Kidney tubule cell (primary cell): ENCODE data around the gene CCDC126.
"Not testable (repeated sequence)": the region's sequence is repeated elsewhere in the genome, so short reads cannot be mapped to it uniquely, and the experiment has no call there.

ENCODE experiments used
- DNase-seq: peaks from one replicate; pipeline ENCODE4 v3.0.0-alpha.2; 2018; ENCODE audit warnings: low spot score

Gene CCDC126, protein sequence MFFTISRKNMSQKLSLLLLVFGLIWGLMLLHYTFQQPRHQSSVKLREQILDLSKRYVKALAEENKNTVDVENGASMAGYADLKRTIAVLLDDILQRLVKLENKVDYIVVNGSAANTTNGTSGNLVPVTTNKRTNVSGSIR

DNA sequence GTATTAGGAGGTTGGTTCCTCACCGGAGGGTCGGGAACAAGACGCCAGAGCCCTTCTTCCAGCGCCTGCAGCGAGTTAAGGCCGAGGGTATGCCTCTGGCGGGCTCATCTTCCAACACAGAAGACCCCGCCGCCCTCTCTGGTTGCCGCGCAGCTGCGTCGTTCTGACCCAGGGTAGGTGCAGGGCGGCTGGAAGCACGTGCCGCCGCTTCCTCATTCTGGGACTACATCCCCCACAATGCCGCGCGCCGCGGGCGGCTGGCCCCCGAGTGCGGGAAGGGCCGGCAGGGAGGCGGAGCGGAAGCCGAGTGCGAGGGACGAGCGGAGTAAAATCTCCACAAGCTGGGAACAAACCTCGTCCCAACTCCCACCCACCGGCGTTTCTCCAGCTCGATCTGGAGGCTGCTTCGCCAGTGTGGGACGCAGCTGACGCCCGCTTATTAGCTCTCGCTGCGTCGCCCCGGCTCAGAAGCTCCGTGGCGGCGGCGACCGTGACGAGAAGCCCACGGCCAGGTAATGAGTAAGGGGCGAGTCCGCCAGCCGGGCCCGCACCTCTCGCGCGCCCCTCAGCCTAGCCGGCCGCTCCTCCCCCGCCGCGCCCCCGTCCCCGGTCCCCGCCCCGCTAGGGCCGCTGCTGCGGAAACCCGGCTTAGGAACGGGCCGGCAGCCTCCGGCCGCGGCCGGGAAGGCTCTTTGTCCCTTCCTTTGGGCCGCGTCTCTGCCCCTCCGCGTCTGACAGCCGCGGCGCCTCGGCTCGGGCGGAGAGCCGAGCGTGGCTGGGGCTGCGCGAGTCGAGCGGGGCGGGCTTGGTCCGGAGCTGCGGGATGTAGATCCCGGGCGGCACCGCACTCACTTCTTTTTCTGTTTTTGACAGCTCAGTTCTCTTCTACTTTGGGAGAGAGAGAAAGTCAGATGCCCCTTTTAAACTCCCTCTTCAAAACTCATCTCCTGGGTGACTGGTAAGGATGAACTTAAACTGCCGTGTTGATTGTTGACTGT is at the start of gene CCDC126:
Gene CCDC126 (plus strand): TSS at position 289 of the 998 bp plus-strand sequence. CDS start 13,934 bp downstream, outside the sequence.
- peak; percentile 91 for DNase-seq

- no peak for DNase-seq
Measured at GRCh38 chr7:23547662-23548061, 49.5 kb upstream of the CCDC126 start.

DNA sequence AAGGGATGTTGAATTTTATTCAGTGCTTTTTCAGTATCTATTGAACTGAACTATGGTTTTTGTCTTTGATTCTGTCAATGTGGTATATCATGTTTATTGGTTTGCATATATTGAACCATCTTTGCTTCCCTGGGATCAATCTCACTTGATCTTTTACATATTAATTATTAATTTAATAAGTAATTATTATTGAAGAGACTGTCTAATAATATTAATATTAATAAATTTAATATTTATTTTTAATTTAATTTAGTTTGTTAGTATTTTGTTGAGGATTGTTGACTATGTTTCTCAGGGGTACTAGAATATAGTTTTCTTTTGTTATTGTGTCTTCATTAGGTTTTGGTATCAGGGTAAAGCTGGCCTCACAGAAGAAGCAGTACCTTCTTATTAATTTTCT is 38.9 kb upstream of the CCDC126 start:
- DNase-seq = no peak

DNA sequence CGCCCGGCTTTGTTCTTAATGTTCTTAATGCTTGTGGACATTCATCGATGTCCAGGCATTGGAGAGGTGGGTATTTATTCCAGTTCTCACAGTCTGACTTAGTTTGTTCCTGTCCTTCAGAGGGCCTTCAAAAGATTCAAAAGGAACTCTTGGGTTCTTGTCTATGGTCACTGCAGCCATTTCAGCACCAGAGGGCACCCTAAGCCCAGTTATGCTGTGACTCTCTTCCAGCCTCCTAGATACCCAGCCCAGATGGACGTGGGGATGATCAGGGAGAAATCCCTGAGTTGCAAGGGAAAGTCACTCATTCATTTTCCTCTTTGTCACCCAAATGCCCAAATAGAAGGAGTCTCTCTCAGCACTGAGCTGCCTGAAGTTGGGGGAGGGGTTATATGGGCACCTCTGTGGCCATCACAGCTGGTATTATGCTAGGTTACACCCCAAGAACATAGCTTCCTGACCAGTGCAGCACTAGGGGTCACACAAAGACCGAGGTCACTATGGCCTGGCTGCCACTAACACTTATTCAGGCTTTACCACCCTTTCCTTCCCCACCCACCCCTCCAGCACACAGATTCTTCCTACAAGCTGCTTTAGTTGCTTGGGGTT is 26.5 kb upstream of the CCDC126 start:
- peak; percentile 76 for DNase-seq

DNA sequence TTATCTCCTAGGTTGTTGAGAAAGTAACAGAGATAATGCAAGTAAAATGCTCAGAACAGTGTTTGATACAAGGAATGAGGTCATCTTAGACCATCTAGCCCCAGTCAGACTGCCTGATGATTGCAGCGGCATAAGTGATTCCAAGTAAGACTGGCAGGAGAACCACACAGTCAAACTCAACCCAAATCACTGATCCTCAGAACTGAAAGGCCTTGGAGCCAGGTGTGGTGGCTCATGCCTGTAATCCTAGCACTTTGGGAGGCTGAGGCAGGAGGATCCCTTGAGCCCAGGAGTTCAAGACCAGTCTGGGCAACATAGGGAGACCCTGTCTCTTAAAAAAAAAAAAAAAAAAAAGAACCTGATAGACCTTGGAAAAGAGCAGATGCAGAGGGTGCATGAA is 15.2 kb upstream of the CCDC126 start:
- not testable (repeated sequence) for DNase-seq

DNA sequence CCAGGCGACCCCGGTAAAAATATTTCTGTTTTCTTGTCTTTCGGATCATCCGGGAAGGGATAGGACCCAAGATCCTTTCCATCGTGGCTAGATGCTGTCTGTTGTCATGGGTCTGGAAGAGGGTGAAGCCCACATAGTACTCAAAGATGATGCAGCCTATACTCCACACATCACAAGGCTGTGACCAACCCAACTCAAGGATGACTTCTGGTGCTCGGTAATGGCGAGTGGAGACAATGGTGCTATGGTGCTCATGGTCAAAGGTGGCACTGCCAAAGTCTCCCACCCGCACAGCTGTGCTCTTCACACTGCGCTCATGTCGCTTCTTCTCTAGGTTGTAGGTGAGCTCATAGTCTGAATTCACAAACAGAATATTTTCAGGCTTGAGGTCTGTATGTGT is 11.9 kb upstream of the CCDC126 start:
- DNase-seq = not testable (repeated sequence)

GRCh38 chr7:23586159-23586558 is 11.0 kb upstream of the CCDC126 start:
- DNase-seq = no peak

GRCh38 chr7:23590529-23590928 is 6.7 kb upstream of the CCDC126 start:
- no peak for DNase-seq

DNA sequence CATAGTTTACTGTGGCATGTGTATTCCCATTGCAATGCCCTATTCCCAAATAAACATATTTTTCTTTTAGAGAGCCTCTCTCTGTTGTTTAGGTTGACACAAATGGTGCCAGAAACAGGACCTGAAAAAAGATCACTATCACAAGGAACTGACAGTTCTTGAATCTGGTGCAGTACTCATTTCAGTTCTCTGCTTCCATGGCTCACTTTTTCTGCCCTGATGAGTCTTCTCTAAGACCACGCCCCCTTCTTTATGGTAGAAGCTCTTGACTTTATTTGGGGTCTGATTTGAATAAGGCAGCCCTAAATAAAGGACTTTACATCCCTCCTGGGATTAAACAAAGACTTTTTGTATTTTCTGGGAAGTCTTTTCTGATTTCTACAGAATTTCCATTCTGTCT is 3.5 kb upstream of the CCDC126 start:
- DNase-seq = no peak

DNA sequence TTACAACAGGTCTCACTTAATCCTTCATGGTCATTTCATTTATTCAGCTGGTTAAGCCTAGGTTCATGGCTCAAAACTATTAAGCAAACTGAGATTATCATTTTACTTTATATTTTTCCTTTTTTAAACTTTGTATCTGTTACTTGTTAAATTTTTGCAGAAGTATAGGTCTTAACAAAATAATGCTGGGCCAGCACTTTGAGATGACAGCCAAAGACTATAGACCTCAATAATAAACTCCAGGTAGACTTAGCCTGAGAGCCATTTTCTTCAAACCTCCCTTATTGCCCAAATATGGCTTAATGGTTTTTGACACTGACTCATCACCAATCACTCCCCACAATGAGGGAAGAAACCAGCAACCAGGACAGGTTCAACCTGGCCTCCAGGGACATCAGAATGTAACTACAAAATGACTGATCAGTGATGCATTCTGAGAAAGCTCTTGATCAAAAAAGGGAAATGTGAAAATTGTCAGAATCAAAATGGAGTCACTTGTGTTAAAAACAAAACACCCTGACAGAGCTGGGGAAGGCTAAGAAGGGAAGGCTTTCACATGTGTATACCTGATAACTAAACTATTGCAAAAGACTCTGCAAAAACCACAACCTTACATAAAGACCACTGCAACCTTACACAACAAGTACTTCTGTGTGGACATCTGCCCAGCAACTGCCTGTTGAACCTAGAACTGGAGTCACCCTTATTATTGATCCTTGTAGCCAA is 2.1 kb upstream of the CCDC126 start:
- DNase-seq = peak; percentile 84

DNA sequence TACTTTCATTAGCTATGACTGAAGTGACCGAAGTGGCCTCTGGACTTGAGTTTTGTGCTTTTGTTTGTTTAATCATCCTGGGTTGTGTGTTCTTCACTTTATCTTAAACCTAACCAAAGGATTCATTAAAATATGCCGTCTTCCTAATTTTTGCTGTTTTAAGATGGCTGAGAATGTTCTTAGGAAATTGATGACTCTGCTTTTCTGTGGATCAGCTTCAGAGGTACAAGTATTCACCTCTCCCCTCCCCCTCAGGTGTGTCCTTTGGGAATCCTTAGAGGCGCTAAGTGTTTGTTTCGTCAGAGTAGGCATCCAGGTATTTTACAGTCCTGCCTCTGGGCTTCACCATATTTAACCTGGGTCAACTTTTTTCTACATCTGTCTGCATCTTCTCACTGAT is 1.1 kb downstream of the CCDC126 start:
- DNase-seq = peak; percentile 31

- no peak for DNase-seq
Measured at GRCh38 chr7:23600236-23600635, 3.1 kb downstream of the CCDC126 start.

- no peak for DNase-seq
Measured at GRCh38 chr7:23603632-23604295, 6.6 kb downstream of the CCDC126 start.

DNA sequence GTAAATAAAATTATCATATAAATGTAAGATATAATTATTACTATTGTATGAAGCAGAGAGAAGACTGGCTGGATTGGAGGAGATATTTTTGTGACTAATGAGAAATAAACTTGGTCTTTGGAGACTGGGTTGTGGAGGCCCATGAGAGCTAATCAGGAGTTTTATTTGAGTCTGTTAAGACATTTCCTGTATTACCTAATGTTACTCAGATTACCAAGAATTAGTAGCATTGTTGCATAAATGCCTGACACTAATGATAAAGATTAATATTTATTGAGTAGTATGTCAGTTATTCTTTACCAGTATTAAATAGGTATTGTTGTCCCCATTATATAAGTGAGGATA is 7.1 kb downstream of the CCDC126 start:
- no peak for DNase-seq

DNA sequence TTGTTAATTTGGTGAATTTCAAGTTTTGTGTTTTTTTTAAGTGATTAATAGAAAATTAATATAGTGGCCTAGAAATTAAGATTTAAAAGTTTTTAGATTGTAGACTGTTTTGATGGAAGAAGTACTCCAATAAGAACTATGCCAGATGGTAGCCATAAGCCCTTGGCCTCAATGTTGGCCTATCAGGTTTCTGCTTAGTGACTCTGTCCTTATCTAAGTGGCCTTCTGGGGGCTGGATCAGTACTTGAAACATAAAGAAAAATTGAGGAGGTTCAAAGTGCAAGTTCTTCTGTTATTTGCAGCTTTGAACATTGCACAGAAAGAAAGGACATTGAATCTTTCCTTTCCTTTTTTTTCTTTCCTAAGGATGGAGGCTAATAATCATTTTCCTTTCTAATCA is 9.9 kb downstream of the CCDC126 start:
- DNase-seq = no peak

DNA sequence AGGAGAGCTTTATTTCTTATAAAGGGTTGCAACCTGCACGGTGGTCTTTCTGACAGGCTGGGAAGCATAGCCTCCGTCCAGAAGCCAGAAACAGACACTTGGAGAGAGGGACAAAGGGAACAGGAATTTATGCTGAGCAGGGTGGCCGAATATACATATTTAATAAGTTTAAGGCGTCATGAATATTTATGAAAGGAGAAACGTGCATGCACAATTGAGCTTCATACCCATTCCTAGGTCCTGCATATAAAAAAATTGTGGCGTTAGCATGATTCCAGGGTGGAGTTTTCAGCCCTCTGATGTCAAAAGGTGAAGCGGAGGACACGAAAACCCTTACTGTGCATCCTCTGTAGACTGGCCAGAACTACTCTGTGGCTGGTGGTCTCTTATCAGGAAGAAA is 10.7 kb downstream of the CCDC126 start:
- no peak for DNase-seq

DNA sequence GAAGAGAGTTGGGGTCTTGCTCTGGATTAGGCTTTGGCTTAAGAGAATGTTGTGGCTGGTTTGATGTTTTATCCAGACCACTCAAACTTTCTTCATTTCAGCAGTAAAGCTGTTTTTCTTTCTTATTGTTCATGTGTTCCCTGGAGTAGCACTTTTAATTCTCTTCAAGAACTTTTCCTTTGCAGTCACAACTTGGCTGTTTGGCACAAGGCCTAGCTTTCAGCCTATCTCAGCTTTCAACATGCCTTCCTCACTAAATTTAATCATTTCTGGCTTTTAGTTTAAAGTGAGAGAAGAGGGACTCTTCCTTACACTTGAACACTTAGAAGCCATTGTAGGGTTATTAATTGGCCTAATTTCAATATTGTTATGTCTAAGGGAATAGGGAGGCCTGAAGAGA is 18.1 kb downstream of the CCDC126 start:
- DNase-seq = no peak

DNA sequence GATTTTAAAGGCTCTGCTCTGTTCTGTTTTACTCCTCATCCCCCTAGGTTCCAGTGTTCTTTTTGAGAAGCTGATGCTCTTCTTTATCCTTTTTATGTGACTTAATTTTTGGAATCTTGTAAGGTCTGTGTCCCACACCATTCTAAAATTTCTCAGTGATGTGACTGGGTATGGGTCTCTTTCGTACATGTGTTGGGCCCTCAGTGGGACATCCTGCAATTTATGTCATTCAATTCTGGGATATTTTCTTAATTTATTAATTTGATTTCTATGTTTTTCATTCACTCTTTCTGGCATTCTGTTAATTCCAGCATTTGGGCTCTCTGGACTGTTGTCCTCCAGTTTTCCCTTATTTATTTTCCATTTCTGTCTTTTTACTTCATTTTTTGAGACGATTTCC is 19.4 kb downstream of the CCDC126 start:
- DNase-seq = no peak

DNA sequence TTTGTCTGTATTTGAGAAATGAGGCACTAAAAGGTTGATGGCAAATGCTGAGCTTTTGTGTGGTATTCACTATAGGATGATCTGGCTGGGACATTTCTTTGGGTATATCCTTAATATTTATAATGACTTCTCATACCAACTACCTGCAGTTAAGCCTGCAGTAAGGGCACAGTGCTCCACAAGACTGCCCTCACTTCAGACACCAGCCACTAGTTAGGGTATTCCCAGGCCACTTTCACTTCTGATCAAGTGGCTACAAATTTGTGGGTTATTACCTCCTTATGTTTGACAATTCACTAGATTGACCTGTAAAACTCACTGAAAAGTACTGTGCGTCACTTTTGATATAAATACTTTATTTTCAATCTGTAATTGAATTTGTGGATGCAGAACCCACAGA is 20.3 kb downstream of the CCDC126 start:
- DNase-seq = no peak

DNA sequence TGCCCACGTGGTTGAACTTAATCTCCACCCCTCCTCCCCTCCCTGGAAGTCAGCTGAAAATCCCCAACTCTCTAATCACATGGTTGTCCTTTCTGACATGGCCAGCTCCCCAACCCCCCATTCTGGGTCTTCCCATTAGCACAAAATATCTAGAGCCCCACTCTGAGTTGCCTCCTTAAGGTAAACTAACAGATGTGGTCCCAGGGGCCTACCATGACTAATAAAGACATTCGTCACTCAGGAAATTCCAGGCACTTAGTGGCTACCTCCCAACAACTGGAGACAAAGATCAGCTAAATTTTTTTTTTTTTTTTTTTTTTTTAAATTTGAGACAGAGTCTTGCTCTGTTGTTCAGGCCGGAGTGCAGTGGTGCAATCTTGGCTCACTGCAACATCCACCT is 21.1 kb downstream of the CCDC126 start:
- peak; percentile 71 for DNase-seq

GRCh38 chr7:23619141-23619540 is 22.0 kb downstream of the CCDC126 start:
- DNase-seq = no peak

GRCh38 chr7:23622506-23622925 is 25.3 kb downstream of the CCDC126 start:
- DNase-seq = no peak
